ENCODE results near the gene KRT5.
"Not testable (repeated sequence)": the region's sequence is repeated elsewhere in the genome, so short reads cannot be mapped to it uniquely, and the experiment has no call there.

Gene KRT5

DNA sequence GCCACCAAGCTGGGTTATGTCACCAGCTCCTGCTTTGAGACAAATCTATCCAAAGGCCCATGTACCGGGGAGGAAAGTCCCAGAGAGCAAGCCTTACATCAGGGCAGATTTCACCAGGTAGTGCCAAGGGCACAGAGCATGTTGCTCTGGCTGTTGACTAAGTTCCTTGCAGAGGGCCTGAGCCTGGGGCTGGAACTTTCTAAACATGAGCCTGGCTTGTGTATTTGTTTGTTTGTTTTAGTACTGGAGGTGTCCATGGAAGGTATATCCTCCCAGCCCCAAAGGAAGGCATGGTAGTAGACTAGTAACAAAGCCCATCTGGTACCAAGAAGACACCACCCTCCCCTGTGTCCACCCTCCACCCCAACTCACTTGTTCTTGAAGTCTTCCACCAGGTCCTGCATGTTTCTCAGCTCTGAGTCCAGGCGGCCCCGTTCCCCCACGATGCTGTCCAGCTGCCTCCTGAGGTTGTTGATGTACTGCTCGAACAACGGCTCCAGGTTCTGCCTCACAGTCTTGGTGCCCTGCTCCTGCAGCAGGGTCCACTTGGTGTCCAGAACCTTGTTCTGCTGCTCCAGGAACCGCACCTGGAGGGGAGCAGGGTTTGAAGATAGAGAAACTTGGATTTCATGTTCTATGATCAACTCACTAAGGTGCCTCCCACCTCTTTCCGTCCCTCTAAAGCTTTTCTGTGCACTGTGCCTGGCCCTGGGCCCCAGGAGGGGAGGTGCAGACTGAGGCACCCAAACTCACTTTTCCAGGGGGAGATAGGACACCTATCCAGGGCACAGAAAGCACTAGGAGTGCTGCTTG lies 1.4 kb downstream of the KRT5 start:
- no peak for DNase-seq

DNA sequence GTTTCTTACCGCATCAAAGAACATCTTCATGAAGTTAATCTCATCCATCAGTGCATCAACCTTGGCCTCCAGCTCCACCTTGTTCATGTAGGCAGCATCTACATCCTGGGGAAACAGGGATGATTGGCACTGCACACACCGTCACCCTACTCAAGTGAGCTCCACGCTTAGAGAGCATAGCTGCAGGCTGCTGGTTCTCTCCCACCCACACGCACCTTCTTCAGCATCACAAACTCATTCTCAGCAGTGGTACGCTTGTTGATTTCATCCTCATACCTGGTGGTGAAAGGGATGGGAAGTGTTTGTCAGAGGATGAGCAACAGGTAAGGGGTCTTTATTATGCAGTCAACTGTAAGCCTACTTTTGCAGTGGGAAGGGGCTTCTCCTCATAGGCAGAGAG lies 2.3 kb downstream of the KRT5 start:
- no peak for DNase-seq

DNA sequence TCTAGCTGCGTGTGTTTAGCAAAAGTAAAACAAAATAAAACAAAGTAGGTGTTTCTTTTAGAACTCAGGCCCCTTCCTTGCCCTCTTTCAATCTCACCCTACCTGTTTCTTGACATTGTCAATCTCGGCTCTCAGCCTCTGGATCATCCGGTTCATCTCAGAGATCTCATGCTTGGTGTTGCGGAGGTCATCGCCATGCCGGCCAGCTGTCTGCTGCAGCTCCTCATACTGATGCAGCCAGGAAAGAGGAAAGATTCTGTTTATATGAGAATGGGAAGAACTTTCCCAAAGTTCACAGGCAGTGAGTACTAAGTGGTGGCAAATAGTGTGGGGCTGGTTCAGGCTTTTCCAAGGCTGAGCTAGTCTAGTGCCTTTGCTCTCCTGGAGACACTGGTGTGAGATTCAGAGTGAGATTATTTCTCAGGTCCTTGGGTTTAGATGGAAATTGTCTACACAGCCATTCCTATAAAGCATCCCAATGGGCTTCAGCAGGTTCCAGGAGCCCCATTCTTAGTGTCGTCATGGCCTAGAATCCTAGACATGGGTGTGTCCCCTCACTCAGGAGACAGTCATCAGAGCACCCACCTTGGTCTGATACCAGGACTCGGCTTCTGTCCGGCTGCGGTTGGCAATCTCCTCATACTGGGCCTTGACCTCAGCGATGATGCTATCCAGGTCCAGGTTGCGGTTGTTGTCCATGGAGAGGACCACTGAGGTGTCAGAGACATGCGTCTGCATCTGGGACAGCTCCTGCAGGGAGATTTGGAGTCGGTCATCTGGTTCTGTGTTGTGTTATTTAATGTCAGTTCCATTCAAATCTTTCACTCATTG lies 3.0 kb downstream of the KRT5 start:
- no peak for DNase-seq

DNA sequence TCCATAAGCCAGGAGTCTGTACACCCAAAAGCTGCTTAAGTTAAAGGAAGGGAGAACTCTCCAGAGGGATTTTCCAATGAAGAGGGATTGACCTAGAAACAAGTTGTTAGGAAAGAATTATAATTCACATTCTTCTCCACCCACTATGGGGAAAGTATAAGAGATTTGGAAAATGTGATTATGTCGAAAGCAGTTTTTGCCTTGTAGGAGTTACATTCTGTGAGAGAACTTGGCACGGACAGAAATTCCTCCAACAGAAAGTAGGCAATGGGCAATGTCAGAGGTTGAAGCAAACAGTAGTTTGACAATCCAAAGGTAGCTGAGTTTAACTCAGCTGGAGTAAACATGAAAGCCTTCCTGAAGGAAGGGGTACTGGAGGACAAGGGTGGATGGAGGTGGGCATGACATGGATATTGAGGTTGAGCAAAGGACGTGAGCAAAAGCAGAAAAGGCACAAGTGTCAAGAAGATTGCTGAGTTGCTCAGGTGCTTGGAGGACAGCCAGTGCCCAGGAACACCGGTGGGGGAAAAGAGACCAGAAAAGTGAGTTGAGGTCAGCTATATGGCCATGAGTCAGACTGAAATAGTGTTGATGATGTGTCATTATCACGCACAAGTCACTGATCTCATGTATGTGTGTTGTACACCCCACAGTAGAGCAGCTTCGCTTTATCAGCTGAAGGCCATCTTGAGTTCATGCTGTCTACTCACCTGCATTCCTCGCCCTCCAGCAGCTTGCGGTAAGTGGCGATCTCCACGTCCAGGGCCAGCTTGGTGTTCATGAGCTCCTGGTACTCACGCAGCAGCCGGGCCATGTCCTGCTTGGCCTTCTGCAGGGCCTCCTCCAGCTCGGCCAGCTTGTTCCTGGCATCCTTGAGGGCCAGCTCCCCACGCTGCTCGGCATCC lies 4.0 kb downstream of the KRT5 start:
- DNase-seq, result no peak

DNA sequence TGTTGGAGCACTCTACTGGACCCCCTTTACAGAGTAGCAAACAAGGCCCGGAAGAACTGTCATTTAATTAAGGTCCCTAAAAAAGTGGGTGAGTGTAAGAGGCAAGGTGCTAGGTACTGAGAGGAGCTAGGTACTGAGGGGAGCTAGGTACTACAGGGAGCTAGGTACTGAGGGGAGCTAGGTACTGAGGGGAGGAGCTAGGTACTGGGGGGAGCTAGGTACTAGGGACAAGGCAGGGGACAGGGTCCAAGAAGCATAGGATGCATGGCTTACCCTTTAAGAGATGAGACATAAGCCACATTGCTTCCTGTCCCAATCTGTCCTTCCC lies 4.9 kb downstream of the KRT5 start:
- DNase-seq, result no peak

DNA sequence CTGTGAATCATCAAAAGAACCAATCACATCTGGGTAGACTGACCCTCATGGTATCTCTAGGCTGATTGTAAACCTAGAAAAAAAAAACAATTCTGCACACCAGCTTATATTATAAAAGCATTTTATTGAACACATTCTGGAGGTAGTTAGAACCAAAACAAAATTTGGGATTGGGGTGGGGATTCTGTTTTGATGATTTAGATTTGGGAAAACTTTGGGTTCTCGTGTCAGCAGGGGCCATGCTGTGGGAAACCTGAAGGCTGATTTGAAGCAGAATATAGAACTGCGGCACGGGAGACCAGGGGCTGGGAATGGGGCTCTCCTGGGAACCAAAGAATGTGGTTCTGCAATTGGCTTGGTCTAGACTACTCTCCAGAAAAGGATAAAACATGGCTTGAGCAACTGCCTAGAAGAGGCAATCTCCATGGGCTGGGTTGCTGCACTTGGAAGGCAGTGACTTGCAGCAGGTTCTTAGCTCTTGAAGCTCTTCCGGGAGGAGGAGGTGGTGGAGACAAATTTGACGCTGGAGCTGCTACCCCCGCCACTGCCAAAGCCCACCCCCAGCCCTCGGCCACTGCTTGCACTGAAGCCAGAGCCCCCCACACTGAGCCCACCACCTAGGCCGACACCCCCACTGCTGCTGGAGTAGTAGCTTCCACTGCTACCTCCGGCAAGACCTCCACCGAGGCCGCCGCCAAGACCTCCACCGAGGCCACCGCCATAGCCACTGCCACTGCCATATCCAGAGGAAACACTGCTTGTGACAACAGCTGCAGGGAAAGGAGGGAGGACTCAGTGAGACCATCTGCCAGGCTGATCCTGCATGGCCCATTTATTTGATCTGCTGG lies 5.5 kb downstream of the KRT5 start:
- no peak for DNase-seq

DNA sequence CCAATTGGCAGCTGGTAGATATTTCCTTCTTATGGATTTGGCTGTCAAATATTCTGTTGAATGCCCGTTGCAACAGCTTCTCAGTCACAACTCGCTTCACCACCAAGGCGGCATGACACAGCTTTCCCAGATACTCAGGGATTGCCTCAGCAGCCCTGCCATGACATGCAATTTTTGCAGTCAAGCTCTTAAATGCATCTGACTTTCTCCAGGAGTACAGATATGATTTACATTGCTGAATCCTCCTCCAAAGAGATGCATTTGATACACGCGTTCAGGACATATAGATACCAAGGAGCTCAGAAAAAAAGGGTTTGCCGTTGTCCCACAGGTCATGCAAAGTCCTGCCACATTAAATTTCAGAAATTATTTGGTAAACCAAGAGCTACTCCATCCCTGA lies 6.5 kb downstream of the KRT5 start:
- DNase-seq, result no peak

DNA sequence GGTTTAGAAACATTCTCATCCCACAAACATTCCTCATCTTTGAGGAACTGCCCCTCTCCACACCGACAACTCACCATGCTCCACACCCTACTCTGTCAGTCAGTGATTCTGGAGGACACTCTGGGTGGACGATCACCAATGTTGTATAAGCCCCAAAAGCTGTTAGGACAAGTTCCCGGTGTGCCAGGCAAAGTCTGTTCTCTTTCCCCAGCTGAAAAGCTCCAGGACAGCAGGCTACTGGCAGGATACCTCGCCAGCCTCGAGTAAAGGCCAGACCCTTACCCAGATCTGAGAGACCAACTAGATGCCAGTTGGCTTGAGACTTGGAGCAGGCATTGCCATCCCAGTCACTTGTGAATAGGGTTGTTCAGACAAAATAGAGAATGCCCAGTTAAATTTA lies 12.0 kb downstream of the KRT5 start:
- DNase-seq, result no peak

DNA sequence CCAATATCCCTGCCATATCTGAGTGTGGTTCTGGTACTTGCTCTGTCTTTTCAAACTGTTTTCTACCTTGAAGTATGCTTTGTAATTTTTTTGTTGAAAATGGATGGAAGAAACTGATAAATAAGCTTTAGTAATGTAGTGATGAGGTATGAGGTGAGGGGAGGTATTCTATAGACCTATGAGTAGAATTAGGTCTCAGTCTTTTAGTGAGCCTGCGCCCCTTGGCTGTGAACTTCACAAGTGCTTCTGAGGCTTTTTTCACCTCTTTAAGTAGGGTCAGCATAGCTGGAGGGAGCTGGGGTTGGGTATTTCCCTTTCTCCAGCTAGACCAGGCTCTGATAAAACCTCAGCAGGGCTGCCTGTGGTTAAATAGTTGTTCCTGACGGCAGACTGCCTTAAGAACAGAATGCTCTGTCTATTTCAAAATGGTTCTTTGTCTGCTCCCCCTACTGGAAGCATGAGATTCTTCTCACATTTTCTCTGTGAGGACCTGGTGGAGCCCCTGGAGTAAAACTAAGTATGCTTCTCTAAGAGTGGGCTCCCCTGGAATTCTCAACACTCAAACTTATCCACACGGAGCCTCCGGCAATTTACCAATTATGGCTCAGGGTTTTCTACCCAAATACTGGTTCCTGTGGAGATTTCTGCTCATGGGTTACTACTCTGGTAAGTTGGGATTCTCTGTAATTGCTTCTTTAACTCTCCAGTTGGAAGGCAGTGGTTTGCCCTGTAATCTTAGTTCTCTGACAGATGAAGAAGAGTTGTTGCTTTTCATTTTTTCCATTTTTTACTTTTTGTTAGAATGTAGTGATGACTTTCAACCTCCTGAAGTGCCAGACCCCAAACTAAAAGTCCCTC lies 13.1 kb downstream of the KRT5 start:
- DNase-seq, result peak; percentile 31

DNA sequence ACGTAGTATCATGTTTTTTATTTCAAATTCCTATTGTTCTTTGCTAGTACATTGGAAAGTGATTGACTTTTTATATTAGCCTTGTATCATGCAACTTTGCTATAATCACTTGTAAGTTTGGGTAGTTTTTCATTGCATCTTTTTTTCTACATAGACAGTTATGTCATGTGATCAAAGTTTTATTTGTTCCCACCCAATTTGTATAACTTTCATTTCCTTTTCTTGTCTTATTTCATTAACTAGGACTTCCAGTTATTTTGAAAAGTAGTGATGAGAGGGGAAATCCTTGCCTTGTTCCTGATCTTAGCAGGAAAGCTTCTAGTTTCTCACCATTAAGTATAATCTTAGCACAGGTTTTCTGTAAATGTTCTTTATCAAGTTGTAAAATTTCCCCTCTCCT lies 17.3 kb downstream of the KRT5 start:
- no peak for DNase-seq

DNA sequence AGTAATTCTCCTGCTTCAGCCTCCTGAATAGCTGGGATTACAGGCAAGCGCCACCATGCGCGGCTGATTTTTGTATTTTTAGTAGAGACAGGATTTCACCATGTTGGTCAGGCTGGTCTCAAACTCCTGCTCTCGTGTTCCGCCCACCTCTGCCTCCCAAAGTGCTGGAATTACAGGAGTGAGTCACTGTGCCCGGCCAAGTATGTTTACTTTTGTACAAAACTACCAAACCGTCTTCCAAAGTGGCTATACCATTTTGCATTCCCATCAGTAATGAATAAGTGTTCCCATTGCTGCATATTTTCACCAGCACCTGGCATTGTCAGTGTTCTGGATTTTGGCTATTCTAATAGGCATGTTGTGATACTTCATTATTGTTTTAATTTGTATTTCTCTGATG lies 18.7 kb downstream of the KRT5 start:
- DNase-seq, result no peak

DNA sequence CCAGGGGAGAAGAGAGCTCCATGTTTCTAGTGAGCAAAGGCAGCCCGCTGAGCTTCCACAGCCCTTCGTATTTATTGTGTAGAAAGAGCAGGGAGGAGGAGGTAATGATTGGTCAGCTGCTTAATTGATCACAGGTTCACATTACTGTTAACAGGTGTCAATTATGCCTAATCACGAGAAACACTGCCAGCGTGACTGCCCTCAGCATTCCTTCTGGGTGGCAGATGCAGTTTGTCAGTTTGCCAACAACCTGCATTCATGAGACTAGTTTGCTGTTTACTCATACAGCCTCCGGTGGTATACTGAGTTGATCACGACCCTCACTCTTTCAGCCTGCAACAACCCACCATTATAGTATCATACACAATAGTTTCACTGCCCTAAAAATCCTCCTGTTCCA lies 19.6 kb downstream of the KRT5 start:
- not testable (repeated sequence) for DNase-seq

DNA sequence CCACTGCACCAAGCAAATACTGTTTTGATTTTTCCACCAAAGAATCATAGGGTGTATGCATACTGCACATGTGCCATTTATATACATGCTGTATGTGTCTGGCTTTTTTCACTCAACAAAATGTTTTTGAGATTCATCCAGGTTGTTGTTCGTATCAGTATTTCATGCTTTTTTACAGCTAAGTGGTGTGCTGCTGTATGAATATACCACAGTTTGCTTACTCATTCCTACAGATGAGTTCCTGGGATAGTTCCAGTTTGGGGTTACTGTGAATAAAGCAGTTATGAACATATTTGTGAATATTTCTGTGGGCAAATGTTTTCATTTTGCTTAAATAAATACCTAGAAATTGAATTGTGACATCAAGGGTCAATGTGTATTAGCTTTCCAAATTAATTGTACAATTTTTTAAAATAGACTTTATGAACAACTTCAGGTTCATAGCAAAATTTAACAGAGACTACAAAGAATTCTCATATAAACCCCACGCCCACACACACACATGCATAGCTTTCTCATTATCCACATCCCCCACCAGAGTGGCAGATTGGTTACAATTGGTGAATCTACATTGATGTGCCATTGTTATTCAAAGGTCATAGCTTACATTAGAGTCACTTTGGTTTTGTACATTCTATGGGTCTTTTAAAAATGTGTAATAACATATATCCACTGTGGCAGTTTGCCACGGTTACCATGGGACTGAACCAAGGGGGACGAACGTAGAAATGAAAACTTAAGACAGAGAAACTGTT lies 20.2 kb downstream of the KRT5 start:
- no peak for DNase-seq

DNA sequence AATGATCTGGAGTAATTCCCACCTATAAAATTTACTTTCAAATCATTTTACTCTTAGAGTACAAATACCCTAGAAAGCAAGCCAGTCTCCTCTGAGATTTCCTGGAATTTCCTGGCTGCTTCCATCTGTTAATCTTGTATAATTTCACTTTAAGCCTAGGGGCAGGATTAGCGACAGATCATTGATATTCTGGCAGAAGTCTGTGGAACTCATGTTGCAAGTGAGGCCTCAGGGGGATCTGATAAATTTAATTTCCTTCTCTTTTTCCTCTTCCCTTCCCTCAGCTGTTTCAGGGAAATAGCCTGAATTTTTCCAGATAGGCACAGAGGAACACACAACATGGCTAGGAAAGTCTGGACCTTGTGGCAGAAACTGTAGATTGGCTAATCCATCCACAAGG lies 21.2 kb downstream of the KRT5 start:
- no peak for DNase-seq

DNA sequence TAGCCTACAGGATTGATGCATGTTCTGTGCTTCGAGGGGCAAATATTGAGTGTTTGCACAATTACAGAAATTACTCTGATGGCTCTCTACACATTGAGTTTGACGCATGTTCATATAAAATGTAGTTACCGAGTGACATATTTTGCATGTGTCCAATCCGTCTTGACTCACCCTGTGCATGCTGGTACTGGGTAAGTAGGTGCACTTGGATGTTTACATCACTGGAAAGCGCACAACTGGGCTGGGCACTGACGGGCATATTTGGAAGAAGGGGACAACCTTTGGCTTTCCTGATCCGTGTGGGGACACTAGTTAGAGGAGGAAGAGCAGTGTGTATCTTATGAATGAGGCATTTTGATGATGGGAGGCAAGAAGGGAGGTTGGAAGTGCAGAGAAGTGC lies 22.2 kb downstream of the KRT5 start:
- no peak for DNase-seq

DNA sequence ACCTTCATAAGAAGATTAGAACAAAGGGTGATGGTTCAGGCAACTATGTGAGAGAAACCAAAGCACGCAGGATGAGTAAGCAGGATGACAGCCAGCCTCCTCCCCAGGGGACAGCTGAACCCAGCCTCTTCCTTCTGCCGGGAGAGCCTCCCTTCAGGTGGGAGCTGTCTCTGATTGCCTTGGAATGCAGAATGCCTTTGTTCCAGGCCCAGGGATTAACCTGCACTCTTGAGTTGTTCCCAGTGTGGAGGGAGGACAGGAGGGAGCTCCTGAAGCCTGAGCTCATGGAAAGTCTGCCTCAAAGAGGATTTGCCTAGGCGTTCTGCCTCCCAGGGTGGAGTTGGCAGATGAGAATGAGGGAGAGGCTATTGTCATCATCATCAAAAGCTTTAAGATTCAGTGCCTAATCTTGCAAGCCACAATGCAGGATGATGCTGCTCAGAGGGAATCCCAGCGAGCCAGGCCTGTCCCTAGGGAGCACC lies 23.6 kb downstream of the KRT5 start:
- DNase-seq, result no peak

DNA sequence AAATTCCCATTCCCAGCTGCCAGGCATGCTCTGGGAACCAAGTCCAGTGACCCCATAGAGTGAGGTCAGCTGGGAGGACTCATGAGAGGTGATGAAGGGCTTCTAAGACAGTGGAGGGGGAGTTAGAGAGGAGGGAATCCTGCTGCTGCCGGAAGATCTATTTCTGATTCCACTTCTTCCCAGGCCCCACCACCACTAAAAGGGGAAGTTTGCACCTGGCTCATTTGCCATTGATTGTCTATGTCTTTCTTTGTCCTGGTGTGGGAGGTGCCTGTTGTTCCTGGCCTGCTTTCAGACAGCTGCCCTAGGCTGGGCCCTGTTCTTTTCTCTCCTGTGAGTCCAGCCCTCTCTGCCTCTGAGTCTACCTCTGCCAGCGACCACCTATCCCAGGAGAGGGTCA lies 24.1 kb downstream of the KRT5 start:
- DNase-seq, result peak; percentile 43

DNA sequence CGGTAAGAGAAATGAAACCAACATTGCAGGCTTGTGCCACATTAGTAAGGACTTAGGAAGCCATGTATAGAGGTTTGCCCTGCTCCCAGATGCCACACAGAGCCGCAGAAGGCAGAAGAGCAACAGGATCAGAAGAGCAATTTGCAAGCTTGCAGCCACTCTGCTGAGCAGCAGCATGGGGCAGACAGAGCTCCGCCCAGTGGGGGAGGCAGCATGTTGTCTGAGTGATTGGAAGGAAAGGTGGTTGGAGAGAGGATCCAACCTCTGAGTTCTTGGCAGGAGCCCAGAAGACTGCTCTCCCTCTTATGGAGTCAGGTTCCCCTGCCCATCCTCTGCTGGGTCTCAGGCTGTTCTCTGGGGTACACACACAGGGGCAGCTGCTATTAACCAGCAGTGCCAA lies 24.8 kb downstream of the KRT5 start:
- DNase-seq, result peak; percentile 61

DNA sequence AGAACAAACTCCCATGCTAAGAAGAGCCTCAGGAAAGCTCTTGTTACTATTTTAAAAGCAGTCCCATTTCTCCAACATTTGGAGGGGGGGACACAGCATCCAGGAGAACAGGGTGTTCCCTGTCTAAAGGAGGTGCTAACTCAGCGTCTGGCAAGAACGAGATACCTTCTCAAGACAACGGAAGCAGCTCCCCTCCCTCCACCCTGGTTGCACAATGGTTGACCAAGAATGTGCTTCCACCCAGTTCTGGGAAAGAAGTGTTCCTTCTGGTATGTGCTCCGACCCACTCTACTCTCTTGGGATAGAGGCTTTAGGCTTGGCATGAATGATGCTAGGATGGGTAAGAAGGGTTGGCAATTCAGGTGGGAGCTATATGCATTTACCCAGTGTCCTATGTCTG lies 25.7 kb downstream of the KRT5 start:
- DNase-seq, result no peak

DNA sequence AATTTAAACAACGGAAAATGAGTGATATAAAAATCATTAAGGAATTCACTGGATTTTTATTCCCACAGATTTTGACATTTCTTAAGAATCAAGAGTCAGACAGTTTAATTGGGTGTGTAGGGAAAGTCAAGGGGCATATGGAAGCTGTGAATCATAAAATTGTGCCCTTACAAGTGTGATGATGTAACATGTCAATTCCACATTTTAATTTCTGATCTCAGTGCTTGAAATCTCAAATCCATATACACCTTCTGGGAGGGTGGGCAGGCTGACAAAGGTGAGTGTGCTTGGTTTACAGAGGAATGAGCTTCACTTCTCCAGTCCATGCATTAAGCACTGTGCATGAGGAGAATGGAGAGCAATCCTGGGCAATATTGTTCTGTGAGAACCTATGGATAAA lies 26.1 kb downstream of the KRT5 start:
- DNase-seq, result no peak

DNA sequence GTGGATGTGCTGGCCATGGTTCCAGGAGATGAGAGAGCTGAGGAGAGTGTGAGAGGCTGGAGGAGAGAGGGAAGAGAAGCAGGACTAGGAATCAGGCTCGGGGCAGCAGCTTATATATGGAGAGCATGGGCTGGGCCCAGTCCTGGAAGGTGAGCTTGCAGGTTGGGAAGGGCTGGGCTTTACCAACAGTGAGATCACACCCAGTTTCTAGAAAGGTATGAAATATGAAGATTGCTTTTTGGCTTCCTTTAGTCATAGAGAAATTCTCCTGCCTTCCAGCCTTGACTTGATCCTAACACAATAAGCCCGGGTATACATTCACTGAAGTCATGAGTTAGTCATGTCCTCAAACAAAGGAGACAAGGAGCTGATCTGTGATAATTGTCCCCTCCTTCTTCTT lies 27.0 kb downstream of the KRT5 start, which contains the start of gene KRT6A:
Gene KRT6A, minus strand, starts transcription at position 86 of the 400 bp plus-strand sequence. Its CDS starts 69 bp downstream, at position 17.
- no peak for DNase-seq
